Endothelial cell of umbilical vein (primary cell): ENCODE results near the gene CXADR. TPM values are rescaled to one million over a fixed set of nuclear protein-coding genes. Genes with fewer than 3 reads are reported as not detected.
"Not testable (repeated sequence)": the region's sequence is repeated elsewhere in the genome, so short reads cannot be mapped to it uniquely, and the experiment has no call there.

ENCODE experiments used
- BruUV-seq: library from RNA; stranded (reverse); fragments of 400-500 nt; replicated peaks from 2 replicates; lab custom pipeline; 2021; lab: Mats Ljungman, UMichigan
- CTCF ChIA-PET: fragments of 300-600, 350-600 bp; sonication (Branson Sonifier 250); formaldehyde crosslinking; loops from one replicate; lab custom pipeline; 2021; ENCODE audit warnings: antibody characterized with exemption, inconsistent platforms; lab: Charles Lee
- POLR2A ChIA-PET: fragments of 300-600, 350-600 bp; sonication (Branson Sonifier 250); formaldehyde crosslinking; loops from one replicate; lab custom pipeline; 2021; ENCODE audit warnings: antibody characterized with exemption, inconsistent platforms; lab: Charles Lee
- DNase-seq: peaks from one replicate; pipeline ENCODE4 v3.0.0-alpha.2; 2011; ENCODE audit warnings: low read depth, low spot score
- FAIRE-seq: peaks from 2 replicates; lab custom pipeline; 2011; peaks lifted over from hg19 to GRCh38; lab: Jason Lieb, UNC
- H2AFZ ChIP-seq: 2 replicates; pipeline ENCODE4 v1.6.0; 2012; ENCODE audit warnings: low read depth, low read length, control low read depth, inconsistent platforms
- H3K27ac ChIP-seq: 2 replicates; pipeline ENCODE4 v1.5.1; 2011; ENCODE audit warnings: low read depth, mild to moderate bottlenecking, control low read depth, low read length, moderate library complexity; ENCODE audit not compliant: insufficient read depth
- H3K27me3 ChIP-seq, 2 experiments: 2 replicates each; pipeline versions ENCODE4 v1.6.0 to v1.6.1; 2011; ENCODE audit warnings: low read length in 2 of 2, mixed read lengths in 1 of 2; ENCODE audit not compliant: control insufficient read depth in 2 of 2, insufficient read depth in 2 of 2
- H3K36me3 ChIP-seq, 2 experiments: 2 replicates in 1 of 2; 3 replicates in 1 of 2; pipeline ENCODE4 v1.5.1; 2011; ENCODE audit warnings: low read length in 2 of 2, mild to moderate bottlenecking in 1 of 2, moderate library complexity in 1 of 2; ENCODE audit not compliant: control insufficient read depth in 2 of 2, insufficient read depth in 2 of 2; ENCODE audit errors: extremely low read depth in 1 of 2
- H3K4me1 ChIP-seq: 3 replicates; pipeline ENCODE4 v1.5.1; 2011; ENCODE audit warnings: mild to moderate bottlenecking, low read length; ENCODE audit not compliant: control insufficient read depth, insufficient read depth; ENCODE audit errors: extremely low read depth
- H3K4me2 ChIP-seq: 2 replicates; pipeline ENCODE4 v1.6.1; 2011; ENCODE audit warnings: low read length, control low read depth, mixed read lengths; ENCODE audit not compliant: insufficient read depth
- H3K4me3 ChIP-seq, 3 experiments: fragments of 200-600 bp in 1 of 3; sonication (generic), shearing (Covaris generic) in 1 of 3; replicated peaks in 1 of 3; 2 replicates each; pipeline ENCODE4 v1.5.1; 2011 to 2016; ENCODE audit warnings: control low read depth in 3 of 3, low read length in 3 of 3, mild to moderate bottlenecking in 2 of 3, inconsistent platforms in 1 of 3, low read depth in 1 of 3, moderate library complexity in 1 of 3; ENCODE audit not compliant: insufficient read depth in 1 of 3
- H3K79me2 ChIP-seq: 2 replicates; pipeline ENCODE4 v1.6.0; 2012; ENCODE audit warnings: low read length, inconsistent platforms; ENCODE audit not compliant: control insufficient read depth, insufficient read depth
- H3K9ac ChIP-seq: replicated peaks from 2 replicates; pipeline ENCODE3; 2011; ENCODE audit warnings: low read length, control low read depth; ENCODE audit not compliant: insufficient read depth; ENCODE audit errors: extremely low read depth
- H3K9me1 ChIP-seq: replicated peaks from 3 replicates; pipeline ENCODE4 v1.6.0; 2011; ENCODE audit warnings: mild to moderate bottlenecking, low read length; ENCODE audit not compliant: control insufficient read depth, insufficient read depth; ENCODE audit errors: extremely low read depth
- H3K9me3 ChIP-seq: replicated peaks from 2 replicates; pipeline ENCODE4 v1.5.1; 2012; ENCODE audit warnings: low read length, inconsistent platforms; ENCODE audit not compliant: control insufficient read depth, insufficient read depth
- H4K20me1 ChIP-seq: replicated peaks from 2 replicates; pipeline ENCODE3; 2011; ENCODE audit warnings: mild to moderate bottlenecking, low read length; ENCODE audit not compliant: control insufficient read depth, insufficient read depth; ENCODE audit errors: extremely low read depth
- FOS ChIP-seq: IDR thresholded peaks from 2 replicates; pipeline ENCODE4 v1.6.1; 2011; ENCODE audit warnings: mild to moderate bottlenecking, low read length, moderate library complexity, borderline replicate concordance; ENCODE audit not compliant: insufficient read depth
- GATA2 ChIP-seq: IDR thresholded peaks from 2 replicates; pipeline ENCODE4 v1.7.0; 2011; ENCODE audit warnings: low read depth, mild to moderate bottlenecking, moderate library complexity, mixed read lengths, low read length; ENCODE audit not compliant: insufficient read length, insufficient read depth
- JUN ChIP-seq: IDR thresholded peaks from 2 replicates; pipeline ENCODE4 v1.6.1; 2011; ENCODE audit warnings: borderline replicate concordance, low read depth; ENCODE audit not compliant: insufficient read length, insufficient read depth
- POLR2AphosphoS5 ChIP-seq: IDR thresholded peaks from 2 replicates; pipeline ENCODE4 v1.6.1; 2012; ENCODE audit warnings: low read depth, mild to moderate bottlenecking, control low read depth, low read length, moderate library complexity; ENCODE audit not compliant: insufficient read depth
- dilution Hi-C: fragments of 300-500 bp; cut with MboI; formaldehyde crosslinking; loops from one replicate; pipeline ENCODE4 v1.15.0; 2019; ENCODE audit warnings: low sequenced_read_pairs; ENCODE audit not compliant: extremely low pct_ligation_motif_present
- intact Hi-C: fragments of 100-400 bp; cut with micrococcal nuclease; formaldehyde crosslinking; loops from one replicate; pipeline ENCODE4 v1.10.0; 2022
- polyA plus RNA-seq, 4 experiments: library from polyadenylated mRNA; depleted of rRNA in 3 of 4; stranded (reverse) in 3 of 4; unstranded in 1 of 4; fragments of >200 nt; gene quantifications; 2 replicates each; pipeline versions ENCODE4 v1.2.1 to v1.2.3, GENCODE V29; 2011 to 2012; ENCODE audit warnings: missing spikeins in 1 of 4
- total RNA-seq: library from RNA; stranded (reverse); gene quantifications from 2 replicates; pipeline ENCODE4 v1.2.3, GENCODE V29; 2021

Gene CXADR
- total and polyA plus RNA-seq, 2 donors (not counting 3 experiments of a cell fraction or from before 2014, with no cell fraction given) = 3.2 to 12.2 TPM

- peak; percentile 49 for TF ChIP-seq FOS
- TF ChIP-seq GATA2 = peak; percentile 74
- TF ChIP-seq JUN = peak; percentile 51
- no peak for TF ChIP-seq POLR2AphosphoS5
- Histone ChIP-seq H2AFZ (no peak overlapping the region), H3K4me3 (peak overlapping the region in 1 of 3 experiments; percentile 64), H3K79me2 (no peaks in the 10 kb centered on the region), H3K9ac (peak overlapping the region; percentile 40), H3K36me3 (no peaks in the 10 kb centered on the region), H3K4me2 (peak overlapping the region; percentile 76), H3K9me1 (peaks cover 2% of the 10 kb centered on the region), H3K27me3 (peaks cover 2 to 18% of the 10 kb centered on the region in 2 experiments), H4K20me1 (no peaks in the 10 kb centered on the region), H3K4me1 (peaks cover 15% of the 10 kb centered on the region), H3K27ac (peak overlapping the region; percentile 0), H3K9me3 (no peaks in the 10 kb centered on the region)
- no peak for FAIRE-seq
- DNase-seq = peak; percentile 44
- intact Hi-C loops (loop anchor here (1.0 kb wide), 1 partner anchor 13 kb away; no protein-coding TSS in a partner anchor), dilution Hi-C loops (no loop called here)
- BruUV-seq = TSS peak; percentile 30
- ChIA-PET POLR2A (no interaction called here), CTCF (interaction anchor here (0.8 to 6.3 kb wide), 12 partner anchors 13 to 128 kb away, joined by 3 to 68 read pairs (median 10); no protein-coding TSS in a partner anchor)
Observed at GRCh38 chr21:17514124-17514845, 1.4 kb downstream of the CXADR start.

DNA sequence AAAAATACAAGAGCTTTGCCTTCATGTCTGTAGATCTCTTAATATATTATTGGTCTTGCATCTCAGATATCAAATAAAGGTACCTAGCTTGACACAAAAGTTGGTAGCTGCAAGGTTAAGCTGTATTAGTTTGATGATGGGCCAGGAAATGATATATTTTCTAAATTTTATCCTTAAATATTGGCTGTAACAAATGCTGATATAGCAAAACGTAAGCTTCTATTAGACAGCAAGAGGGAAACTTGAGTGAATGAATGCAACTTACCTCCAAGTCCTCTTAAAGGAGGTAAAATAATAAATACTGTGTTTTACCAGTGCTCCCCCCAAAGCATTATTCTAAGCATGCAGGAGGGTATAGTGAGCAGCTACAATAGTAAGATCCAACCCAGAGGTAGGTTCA, 4.2 kb downstream of the CXADR start:
- H3K9me3 ChIP-seq, H3K4me2 ChIP-seq, H3K9me1 ChIP-seq, BruUV-seq, dilution Hi-C loops, H4K20me1 ChIP-seq, H3K27ac ChIP-seq, H3K27me3 ChIP-seq, H3K79me2 ChIP-seq, H3K9ac ChIP-seq, H3K36me3 ChIP-seq, H2AFZ ChIP-seq, H3K4me3 ChIP-seq, POLR2A ChIA-PET, DNase-seq, intact Hi-C loops: not testable (repeated sequence)
- H3K4me1 ChIP-seq = peaks cover 13% of the 10 kb centered on the region
- CTCF ChIA-PET = interaction anchor here (0.7 to 6.3 kb wide), 4 partner anchors 14 to 131 kb away, joined by 3 to 68 read pairs (median 3); no protein-coding TSS in a partner anchor
- peak; percentile 21 for FAIRE-seq
